Measurements from ENCODE around the gene ZBTB16.

ZBTB16 gene

DNA sequence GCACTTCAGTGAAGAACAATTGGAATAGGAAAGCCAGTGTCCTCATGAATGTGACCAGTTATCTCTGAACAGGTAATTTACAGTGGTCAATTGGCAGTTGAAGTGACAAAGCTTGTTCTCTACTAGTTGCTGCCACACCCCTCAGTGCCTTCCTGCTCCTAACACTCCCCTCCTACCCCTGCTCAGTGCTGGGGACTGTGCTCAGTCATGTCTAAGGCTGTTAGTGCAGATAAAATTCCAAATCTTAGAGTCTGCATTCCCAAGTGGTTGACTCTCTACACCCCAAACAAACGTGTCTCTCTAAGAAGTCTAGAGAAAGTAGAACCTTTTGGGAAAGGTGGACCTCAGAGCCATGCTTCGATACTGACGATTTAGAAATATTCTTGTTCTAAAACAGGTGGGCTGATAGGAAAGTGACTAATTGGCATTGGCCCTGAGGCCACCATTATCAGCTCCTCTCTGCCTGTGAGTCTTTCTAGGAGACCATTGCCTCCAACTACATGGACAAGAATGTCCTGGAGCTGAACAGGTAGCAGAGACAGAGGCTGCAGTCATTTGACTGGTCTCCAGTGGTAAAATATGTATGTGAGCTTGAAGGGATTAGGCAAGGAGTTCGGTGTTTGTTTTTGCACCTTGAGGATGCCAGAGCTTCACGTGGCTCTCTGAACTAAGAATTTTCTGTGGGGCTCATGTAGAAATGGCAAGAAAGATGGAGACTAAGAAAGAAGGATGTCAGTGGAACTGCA is 214.6 kb downstream of the ZBTB16 start:
- ChIA-PET CTCF (interaction anchor here (4.6 kb wide), 1 partner anchor 12 kb away, joined by 32 read pairs; no protein-coding TSS in a partner anchor), POLR2A (no interaction called here)
- DNase-seq (ENCODE audit: extremely low spot score): no peak
- TF ChIP-seq CTCF (IDR thresholded peaks at IDR 0.05; ENCODE audit: control extremely low read depth, extremely low read depth, low read depth, missing control alignments): no peak

GRCh38 chr11:114274637-114275036 is 215.1 kb downstream of the ZBTB16 start:
- ChIA-PET CTCF (interaction anchor here (4.6 kb wide), 1 partner anchor 13 kb away, joined by 32 read pairs; no protein-coding TSS in a partner anchor), POLR2A (no interaction called here)
- TF ChIP-seq CTCF (IDR thresholded peaks at IDR 0.05; ENCODE audit: control extremely low read depth, extremely low read depth, low read depth, missing control alignments): no peak
- DNase-seq (ENCODE audit: extremely low spot score): no peak

DNA sequence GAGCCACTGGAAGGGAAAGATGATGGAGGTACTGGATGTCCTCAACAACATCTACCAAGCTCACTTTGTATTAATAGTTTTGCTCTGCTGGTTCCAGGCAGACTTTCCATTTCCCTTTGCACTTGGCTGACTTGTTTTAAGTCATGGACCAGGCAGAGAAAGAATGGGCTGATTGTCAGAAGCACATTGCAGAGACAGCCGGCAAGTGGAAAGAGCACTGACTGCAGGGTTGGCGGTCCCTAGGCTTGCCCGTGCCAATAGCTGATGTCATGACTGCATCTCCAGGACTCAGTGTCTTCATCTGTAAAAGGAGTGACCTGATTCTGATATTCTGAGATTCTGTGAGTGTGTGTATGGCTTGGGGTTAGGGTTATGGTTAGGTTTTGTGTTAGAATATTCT is 215.8 kb downstream of the ZBTB16 start:
- CTCF ChIA-PET: interaction anchor here (4.6 kb wide), 1 partner anchor 13 kb away, joined by 32 read pairs; no protein-coding TSS in a partner anchor
- DNase-seq (ENCODE audit: extremely low spot score): no peak
- POLR2A ChIA-PET: no interaction called here
- no peak for TF ChIP-seq CTCF (IDR thresholded peaks at IDR 0.05; ENCODE audit: control extremely low read depth, extremely low read depth, low read depth, missing control alignments)

DNA sequence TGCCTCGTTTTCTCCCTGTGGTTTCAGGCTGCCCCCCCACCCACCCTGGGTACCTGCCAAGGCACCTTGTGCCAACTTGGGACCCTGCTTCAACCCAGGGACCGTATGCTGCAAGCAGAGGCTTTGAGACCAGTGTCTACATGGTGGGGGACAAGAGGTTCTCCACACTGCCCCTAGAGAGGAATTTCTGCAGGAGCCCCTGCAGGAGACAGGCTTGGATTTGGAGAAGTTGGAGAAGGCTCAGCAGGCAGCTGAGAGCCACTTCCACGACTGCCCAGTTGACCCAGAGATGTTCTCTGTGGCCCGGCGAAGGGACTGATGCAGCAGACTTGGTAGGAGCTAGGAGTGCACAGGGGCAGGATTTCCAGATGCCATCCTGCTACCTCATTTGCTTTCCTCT is 216.6 kb downstream of the ZBTB16 start:
- ChIA-PET CTCF (interaction anchor here (1.7 to 2.7 kb wide), 2 partner anchors 14 to 16 kb away, joined by 4 to 9 read pairs; no protein-coding TSS in a partner anchor), POLR2A (no interaction called here)
- no peak for DNase-seq (ENCODE audit: extremely low spot score)
- no peak for TF ChIP-seq CTCF (IDR thresholded peaks at IDR 0.05; ENCODE audit: control extremely low read depth, extremely low read depth, low read depth, missing control alignments)

- no peak for DNase-seq (ENCODE audit: extremely low spot score)
- ChIA-PET POLR2A (no interaction called here), CTCF (interaction anchor here (0.6 to 2.7 kb wide), 4 partner anchors 9 to 295 kb away, joined by 3 to 9 read pairs (median 4); no protein-coding TSS in a partner anchor)
Measured at GRCh38 chr11:114277637-114278341, 218.3 kb downstream of the ZBTB16 start.

More at GRCh38 chr11:114277637-114278341, 218.3 kb downstream of the ZBTB16 start:
- TF ChIP-seq CTCF (IDR thresholded peaks at IDR 0.05; ENCODE audit: control extremely low read depth, extremely low read depth, low read depth, missing control alignments): no peak

All from GM10248 (cell line).